ENCODE results near the gene BCL2.

- TF ChIP-seq POLR2A (IDR thresholded peaks at IDR 0.05) (no peak), CTCF (IDR thresholded peaks at IDR 0.05) (no peak)
These were observed 51.4 kb downstream of the BCL2 start for GRCh38 chr18:63267975-63268721.
